NCI-H774 (cell line): ENCODE results near the gene RNF180.
"Not testable (repeated sequence)": the region's sequence is repeated elsewhere in the genome, so short reads cannot be mapped to it uniquely, and the experiment has no call there.

ENCODE experiments used
- DNase-seq: peaks from one replicate; lab custom pipeline; 2025; lab: John Stamatoyannopoulos, UW

The RNF180 gene

GRCh38 chr5:64180661-64181343, 15.2 kb downstream of the RNF180 start:
- no peak for DNase-seq

GRCh38 chr5:64181440-64181839, 15.8 kb downstream of the RNF180 start:
- no peak for DNase-seq

- DNase-seq, result no peak
These were observed 18.3 kb downstream of the RNF180 start for GRCh38 chr5:64183956-64184355.

GRCh38 chr5:64184832-64185231, 19.2 kb downstream of the RNF180 start:
- DNase-seq, result no peak

- DNase-seq, result no peak
These were observed 23.1 kb downstream of the RNF180 start for GRCh38 chr5:64188776-64189175.

- no peak for DNase-seq
These were observed 25.1 kb downstream of the RNF180 start for GRCh38 chr5:64190562-64191306.

- no peak for DNase-seq
These were observed 30.3 kb downstream of the RNF180 start for GRCh38 chr5:64195981-64196380.

GRCh38 chr5:64199425-64199824, 33.8 kb downstream of the RNF180 start:
- DNase-seq, result no peak

GRCh38 chr5:64201996-64202395, 36.4 kb downstream of the RNF180 start:
- no peak for DNase-seq

- DNase-seq, result no peak
These were observed 41.0 kb downstream of the RNF180 start for GRCh38 chr5:64206653-64207052.

- no peak for DNase-seq
These were observed 42.3 kb downstream of the RNF180 start for GRCh38 chr5:64207978-64208377.

GRCh38 chr5:64209353-64209752, 43.7 kb downstream of the RNF180 start:
- no peak for DNase-seq

- DNase-seq, result no peak
These were observed 45.2 kb downstream of the RNF180 start for GRCh38 chr5:64210866-64211265.

- DNase-seq, result no peak
These were observed 47.4 kb downstream of the RNF180 start for GRCh38 chr5:64213011-64213410.

- no peak for DNase-seq
These were observed 47.9 kb downstream of the RNF180 start for GRCh38 chr5:64213531-64213930.

GRCh38 chr5:64214132-64214531, 48.5 kb downstream of the RNF180 start:
- no peak for DNase-seq

GRCh38 chr5:64221911-64222310, 56.3 kb downstream of the RNF180 start:
- DNase-seq, result no peak

- not testable (repeated sequence) for DNase-seq
These were observed 59.8 kb downstream of the RNF180 start for GRCh38 chr5:64225286-64225981.

- DNase-seq, result not testable (repeated sequence)
These were observed 61.5 kb downstream of the RNF180 start for GRCh38 chr5:64227131-64227537.

GRCh38 chr5:64229163-64229774, 63.6 kb downstream of the RNF180 start:
- DNase-seq, result peak; percentile 26

GRCh38 chr5:64260756-64261155, 95.1 kb downstream of the RNF180 start:
- DNase-seq, result no peak

GRCh38 chr5:64269164-64269563, 103.5 kb downstream of the RNF180 start:
- no peak for DNase-seq

GRCh38 chr5:64273276-64273675, 107.6 kb downstream of the RNF180 start:
- DNase-seq, result no peak
